Omental fat pad (tissue), 4 donors: ENCODE data around the gene GPC6. TPM values are rescaled to one million over a fixed set of nuclear protein-coding genes. Genes with fewer than 3 reads are reported as not detected.

Experiments used
- ATAC-seq: fragments of 150-250 bp; one replicate; pipeline ENCODE4 v1.9.1; 2016; ENCODE audit warnings: mild to moderate bottlenecking, moderate library complexity; ENCODE audit not compliant: low FRiP score
- DNase-seq: peaks from one replicate; pipeline ENCODE4 v3.0.0-alpha.2; 2019; ENCODE audit warnings: low spot score
- total RNA-seq, 4 donors: library from RNA; depleted of rRNA; stranded (reverse); fragments of >200 nt; gene quantifications; one replicate each; pipeline ENCODE4 v1.1.0, GENCODE V29; 2016
- TF ChIP-seq, protein P1 (sequence below), 3 donors: fragments of 450-650 bp; IDR thresholded peaks; one replicate each; pipeline ENCODE4 v1.5.1; 2016 to 2017; ENCODE audit warnings: antibody characterized with exemption in 3 of 3, mild to moderate bottlenecking in 3 of 3, moderate library complexity in 2 of 3

GPC6 gene
- total RNA-seq, 4 donors from 2014 or later = 9.2 to 24.4 (median 16.4) TPM

DNA sequence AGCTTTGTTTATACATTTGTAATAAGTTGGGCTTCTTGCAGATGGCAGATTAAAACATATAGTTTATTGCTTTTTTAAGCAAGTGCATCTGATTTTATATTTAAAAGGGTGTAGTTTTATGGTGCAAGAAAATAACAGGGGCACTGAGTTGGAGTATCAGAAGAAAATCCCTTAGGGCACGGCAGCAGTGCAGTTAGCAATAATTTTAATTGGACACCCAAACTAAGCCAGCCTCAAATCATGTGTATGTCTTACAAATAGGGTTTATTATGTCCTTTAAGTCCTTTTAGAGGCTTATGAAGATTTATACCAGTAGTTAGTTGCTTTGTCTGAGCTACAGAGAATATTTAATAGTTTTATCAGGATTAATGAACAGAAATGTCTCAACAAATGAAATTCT is 57.5 kb downstream of the GPC6 start:
- DNase-seq (no peak), ATAC-seq (no peak)
- TF ChIP-seq, protein P1, sequence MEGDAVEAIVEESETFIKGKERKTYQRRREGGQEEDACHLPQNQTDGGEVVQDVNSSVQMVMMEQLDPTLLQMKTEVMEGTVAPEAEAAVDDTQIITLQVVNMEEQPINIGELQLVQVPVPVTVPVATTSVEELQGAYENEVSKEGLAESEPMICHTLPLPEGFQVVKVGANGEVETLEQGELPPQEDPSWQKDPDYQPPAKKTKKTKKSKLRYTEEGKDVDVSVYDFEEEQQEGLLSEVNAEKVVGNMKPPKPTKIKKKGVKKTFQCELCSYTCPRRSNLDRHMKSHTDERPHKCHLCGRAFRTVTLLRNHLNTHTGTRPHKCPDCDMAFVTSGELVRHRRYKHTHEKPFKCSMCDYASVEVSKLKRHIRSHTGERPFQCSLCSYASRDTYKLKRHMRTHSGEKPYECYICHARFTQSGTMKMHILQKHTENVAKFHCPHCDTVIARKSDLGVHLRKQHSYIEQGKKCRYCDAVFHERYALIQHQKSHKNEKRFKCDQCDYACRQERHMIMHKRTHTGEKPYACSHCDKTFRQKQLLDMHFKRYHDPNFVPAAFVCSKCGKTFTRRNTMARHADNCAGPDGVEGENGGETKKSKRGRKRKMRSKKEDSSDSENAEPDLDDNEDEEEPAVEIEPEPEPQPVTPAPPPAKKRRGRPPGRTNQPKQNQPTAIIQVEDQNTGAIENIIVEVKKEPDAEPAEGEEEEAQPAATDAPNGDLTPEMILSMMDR (IDR thresholded peaks at IDR 0.05) = no peak

DNA sequence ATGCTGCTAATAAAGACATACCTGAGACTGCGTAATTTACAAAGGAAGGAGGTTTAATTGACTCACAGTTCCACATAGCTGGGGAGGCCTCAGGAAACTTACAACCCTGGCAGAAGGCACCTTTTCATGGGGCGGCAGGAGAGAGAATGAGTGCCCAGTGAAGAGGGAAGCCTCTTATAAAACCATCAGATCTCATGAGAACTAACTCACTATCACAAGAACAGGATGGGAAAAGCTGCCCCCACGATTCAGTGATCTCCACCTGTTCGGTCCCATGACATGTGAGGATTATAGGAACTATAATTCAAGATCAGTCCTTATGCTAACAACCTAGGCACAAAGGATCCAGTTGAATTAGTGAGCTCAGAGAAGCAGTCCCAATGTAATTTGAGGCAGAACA is 59.4 kb downstream of the GPC6 start:
- no peak for ATAC-seq
- TF ChIP-seq, protein P1 (IDR thresholded peaks at IDR 0.05) = no peak
- DNase-seq = no peak

DNA sequence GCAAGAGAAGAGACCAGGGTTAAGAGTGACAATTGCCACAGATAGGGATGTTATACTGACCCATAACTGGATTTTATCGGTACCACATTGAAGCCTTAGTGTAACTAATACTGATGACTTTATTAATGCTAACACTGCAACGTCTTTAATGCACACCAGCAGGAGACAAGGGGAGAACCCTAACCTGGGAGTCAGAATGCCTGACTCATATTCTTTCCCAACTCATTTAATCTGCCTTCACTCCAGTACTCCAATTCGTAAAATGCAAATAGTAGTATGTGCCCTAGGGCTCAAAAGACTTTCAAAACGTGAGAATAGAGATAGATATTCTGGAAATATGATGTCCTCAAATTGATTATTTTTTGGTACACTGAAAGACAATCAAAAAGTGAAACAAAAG is 62.4 kb downstream of the GPC6 start:
- no peak for ATAC-seq
- no peak for DNase-seq
- TF ChIP-seq, protein P1 (IDR thresholded peaks at IDR 0.05) = no peak

DNA sequence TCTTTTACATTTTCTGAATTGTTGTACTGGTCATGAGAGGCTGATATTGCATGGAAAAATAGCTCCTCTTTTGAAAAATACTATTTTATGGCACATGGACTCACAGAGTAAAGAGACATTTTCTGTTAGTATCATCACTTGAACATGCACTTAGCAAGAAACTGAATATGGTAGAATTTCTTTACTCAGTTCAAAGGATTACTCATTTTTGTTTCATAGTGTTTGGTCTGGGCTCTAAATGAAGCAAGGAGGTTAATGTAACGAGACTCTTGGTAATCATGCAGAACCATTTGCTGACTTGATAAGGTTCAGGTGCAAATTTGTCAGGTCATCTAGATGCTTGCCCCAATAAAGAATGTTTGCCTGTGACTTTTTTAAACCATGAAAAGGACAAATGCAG is 63.2 kb downstream of the GPC6 start:
- no peak for ATAC-seq
- DNase-seq = no peak
- TF ChIP-seq, protein P1 (IDR thresholded peaks at IDR 0.05) = no peak

DNA sequence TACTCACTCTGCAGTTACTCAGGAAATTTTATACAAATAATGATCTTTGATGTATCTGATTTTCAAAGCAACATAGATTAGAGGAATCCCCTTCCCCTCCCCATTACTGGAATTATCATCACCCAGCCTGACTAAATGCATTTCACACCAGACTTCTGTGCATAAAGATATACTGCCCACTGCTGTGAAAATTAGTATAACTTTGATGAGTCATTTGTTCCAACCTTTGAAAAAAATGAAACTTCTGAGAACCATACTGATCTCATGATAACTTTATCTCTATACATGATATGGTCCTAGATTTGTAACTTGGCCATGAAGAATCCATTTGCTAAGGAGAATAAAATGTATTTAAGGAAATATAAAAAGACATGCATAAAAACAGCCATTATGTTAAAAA is 63.9 kb downstream of the GPC6 start:
- ATAC-seq (no peak), DNase-seq (no peak)
- TF ChIP-seq, protein P1 (IDR thresholded peaks at IDR 0.05) = no peak

DNA sequence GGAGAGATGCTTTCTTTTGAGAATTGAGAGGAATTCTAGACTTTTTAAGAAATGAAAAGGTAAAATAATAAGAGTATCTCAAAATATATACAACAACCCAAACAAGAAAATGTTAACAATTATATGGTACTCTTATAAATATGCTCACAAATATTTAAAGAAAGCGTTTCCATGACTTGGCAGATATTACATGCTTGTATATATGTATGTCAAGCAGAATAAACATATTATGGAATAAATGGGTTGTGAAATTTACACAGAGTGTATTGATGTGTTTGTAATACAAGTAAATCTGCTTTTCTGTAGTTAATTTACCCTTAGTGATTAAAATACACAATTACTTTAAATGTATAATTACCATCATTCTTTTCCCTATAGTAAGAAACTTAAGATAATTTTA is 65.8 kb downstream of the GPC6 start:
- no peak for ATAC-seq
- TF ChIP-seq, protein P1 (IDR thresholded peaks at IDR 0.05) = no peak
- no peak for DNase-seq

DNA sequence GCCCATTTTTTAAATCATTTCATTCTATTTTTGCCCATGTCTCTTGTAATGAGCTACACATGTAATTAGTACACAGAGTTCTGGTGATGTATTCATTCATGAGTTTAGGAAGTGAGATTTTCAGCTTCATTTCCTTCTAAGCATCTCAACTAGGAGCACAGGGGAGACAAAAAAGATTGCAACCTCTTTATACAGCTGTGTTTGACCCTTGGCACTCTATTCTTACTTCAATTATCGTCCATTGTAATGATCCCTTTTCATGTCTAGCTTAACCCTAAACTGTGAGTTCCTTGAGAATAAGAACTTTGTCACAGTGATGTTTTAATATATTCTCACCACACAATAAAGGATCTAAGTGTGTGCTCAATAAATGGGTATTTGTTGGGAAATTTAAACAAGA is 67.1 kb downstream of the GPC6 start:
- no peak for ATAC-seq
- DNase-seq = no peak
- TF ChIP-seq, protein P1 (IDR thresholded peaks at IDR 0.05) = no peak
